ENCODE results near the gene CHRD.

Gene CHRD

DNA sequence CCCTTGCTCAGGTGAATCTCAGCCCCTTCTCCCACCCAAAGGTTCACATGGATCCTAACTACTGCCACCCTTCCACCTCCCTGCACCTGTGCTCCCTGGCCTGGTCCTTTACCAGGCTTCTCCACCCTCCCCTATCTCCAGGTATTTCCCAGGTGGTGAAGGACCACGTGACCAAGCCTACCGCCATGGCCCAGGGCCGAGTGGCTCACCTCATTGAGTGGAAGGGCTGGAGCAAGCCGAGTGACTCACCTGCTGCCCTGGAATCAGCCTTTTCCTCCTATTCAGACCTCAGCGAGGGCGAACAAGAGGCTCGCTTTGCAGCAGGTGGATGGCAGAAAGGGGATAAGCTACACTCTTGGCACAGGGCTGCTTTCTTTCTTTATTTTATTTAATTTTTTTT lies 37.9 kb upstream of the CHRD start:
- ATAC-seq = no peak
- peaks cover 17% of the 10 kb centered on the region for H3K36me3 Mint-ChIP-seq
- DNase-seq (ENCODE audit: low spot score in 2 of 2) = no peak
- H3K27ac Mint-ChIP-seq = no peak overlapping the region
- no peaks in the 10 kb centered on the region for H3K9me3 Mint-ChIP-seq
- H3K4me1 Mint-ChIP-seq = peaks cover 37% of the 10 kb centered on the region
- no peak overlapping the region for H3K4me3 Mint-ChIP-seq

DNA sequence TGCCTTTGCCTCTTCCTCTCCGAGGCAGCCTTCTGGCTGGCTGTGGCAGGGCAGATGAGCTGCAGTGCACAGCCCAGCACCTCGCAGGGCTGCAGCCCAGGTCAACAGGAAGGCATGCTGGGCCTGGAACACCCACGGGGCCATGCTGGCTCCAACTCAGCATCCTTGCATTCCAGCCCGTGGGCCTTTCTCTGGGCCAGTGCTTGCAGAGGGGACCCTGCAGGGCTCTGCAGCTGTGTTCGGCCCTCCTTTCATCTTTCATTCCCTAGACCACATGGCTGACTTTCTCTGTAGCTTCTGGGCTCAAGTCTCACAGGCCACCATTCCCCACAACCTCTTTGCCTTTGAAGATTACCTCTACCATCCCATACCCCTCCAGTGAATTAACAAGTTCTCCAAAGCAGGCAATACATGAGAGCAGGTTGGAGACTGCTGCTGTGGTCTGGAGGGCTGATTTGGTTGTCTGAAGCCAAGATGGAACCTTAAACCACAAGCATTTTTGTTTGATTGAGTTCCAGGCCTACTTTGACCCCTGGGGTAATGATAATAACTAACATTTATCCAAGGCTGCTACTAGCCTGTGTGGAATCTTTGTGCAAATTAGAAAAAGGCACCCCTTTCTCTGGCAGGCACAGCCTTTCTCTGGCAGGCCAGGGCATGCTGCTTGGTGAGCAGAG lies 36.5 kb upstream of the CHRD start:
- H3K27ac Mint-ChIP-seq = no peak overlapping the region
- peaks cover 23% of the 10 kb centered on the region for H3K4me1 Mint-ChIP-seq
- ATAC-seq (no peak), DNase-seq (ENCODE audit: low spot score in 2 of 2) (no peak)
- H3K36me3 Mint-ChIP-seq = peaks cover 11% of the 10 kb centered on the region
- H3K9me3 Mint-ChIP-seq = no peaks in the 10 kb centered on the region
- no peak overlapping the region for H3K4me3 Mint-ChIP-seq

DNA sequence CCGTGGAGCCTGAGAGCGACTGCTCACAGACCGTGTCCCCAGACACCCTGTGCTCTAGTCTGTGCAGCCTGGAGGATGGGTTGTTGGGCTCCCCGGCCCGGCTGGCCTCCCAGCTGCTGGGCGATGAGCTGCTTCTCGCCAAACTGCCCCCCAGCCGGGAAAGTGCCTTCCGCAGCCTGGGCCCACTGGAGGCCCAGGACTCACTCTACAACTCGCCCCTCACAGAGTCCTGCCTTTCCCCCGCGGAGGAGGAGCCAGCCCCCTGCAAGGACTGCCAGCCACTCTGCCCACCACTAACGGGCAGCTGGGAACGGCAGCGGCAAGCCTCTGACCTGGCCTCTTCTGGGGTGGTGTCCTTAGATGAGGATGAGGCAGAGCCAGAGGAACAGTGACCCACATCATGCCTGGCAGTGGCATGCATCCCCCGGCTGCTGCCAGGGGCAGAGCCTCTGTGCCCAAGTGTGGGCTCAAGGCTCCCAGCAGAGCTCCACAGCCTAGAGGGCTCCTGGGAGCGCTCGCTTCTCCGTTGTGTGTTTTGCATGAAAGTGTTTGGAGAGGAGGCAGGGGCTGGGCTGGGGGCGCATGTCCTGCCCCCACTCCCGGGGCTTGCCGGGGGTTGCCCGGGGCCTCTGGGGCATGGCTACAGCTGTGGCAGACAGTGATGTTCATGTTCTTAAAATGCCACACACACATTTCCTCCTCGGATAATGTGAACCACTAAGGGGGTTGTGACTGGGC lies 35.1 kb upstream of the CHRD start:
- Mint-ChIP-seq H3K27ac (no peak overlapping the region), H3K36me3 (peaks cover 6% of the 10 kb centered on the region), H3K4me3 (no peak overlapping the region), H3K4me1 (peaks cover 16% of the 10 kb centered on the region), H3K9me3 (no peaks in the 10 kb centered on the region)
- DNase-seq (ENCODE audit: low spot score in 2 of 2) = no peak
- ATAC-seq = no peak

DNA sequence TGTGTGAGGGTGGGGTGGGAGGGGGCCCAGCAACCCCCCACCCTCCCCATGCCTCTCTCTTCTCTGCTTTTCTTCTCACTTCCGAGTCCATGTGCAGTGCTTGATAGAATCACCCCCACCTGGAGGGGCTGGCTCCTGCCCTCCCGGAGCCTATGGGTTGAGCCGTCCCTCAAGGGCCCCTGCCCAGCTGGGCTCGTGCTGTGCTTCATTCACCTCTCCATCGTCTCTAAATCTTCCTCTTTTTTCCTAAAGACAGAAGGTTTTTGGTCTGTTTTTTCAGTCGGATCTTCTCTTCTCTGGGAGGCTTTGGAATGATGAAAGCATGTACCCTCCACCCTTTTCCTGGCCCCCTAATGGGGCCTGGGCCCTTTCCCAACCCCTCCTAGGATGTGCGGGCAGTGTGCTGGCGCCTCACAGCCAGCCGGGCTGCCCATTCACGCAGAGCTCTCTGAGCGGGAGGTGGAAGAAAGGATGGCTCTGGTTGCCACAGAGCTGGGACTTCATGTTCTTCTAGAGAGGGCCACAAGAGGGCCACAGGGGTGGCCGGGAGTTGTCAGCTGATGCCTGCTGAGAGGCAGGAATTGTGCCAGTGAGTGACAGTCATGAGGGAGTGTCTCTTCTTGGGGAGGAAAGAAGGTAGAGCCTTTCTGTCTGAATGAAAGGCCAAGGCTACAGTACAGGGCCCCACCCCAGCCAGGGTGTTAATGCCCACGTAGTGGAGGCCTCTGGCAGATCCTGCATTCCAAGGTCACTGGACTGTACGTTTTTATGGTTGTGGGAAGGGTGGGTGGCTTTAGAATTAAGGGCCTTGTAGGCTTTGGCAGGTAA lies 34.3 kb upstream of the CHRD start:
- ATAC-seq (peak; percentile 49), DNase-seq (ENCODE audit: low spot score in 2 of 2) (no peak)
- Mint-ChIP-seq H3K4me1 (peaks cover 14% of the 10 kb centered on the region), H3K4me3 (no peak overlapping the region), H3K27ac (no peak overlapping the region), H3K9me3 (no peaks in the 10 kb centered on the region), H3K36me3 (peaks cover 6% of the 10 kb centered on the region)

DNA sequence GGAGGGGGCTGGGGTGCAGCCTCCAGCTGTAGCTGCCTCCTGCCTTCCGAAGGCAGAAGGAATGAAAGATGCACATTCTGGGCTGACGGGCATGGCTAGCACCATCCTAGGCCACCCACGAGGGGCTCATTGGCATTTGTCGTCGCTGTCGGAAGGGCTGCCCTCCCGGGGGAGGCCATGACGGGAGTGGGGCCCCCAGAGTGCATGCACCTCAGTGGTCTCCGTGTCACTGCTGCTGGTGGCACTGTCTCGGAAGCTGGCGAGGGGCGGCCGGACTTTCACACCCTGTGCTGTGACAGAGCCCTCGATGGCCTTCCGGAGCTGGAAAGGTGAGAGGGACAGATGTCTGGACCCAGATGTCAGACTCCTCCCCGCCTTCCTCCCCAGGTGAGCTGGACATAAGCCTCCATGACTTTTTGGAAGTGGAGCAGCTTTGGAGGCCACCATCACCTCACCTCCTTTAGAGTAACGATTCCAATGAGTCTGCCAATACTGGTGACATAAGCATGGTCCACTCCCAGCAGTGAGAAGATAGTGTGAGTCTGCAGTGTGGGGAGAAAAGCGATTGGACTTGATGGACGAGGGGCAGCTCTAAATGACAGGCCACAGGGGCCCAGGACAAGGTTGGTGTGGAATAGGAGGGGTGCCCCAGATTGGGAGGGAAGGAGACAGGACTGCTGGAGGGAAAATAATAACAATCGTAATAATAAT lies 33.2 kb upstream of the CHRD start:
- Mint-ChIP-seq H3K27ac (no peak overlapping the region), H3K4me1 (peaks cover 6% of the 10 kb centered on the region), H3K36me3 (peaks cover 6% of the 10 kb centered on the region), H3K4me3 (no peak overlapping the region), H3K9me3 (no peaks in the 10 kb centered on the region)
- no peak for DNase-seq (ENCODE audit: low spot score in 2 of 2)
- no peak for ATAC-seq

DNA sequence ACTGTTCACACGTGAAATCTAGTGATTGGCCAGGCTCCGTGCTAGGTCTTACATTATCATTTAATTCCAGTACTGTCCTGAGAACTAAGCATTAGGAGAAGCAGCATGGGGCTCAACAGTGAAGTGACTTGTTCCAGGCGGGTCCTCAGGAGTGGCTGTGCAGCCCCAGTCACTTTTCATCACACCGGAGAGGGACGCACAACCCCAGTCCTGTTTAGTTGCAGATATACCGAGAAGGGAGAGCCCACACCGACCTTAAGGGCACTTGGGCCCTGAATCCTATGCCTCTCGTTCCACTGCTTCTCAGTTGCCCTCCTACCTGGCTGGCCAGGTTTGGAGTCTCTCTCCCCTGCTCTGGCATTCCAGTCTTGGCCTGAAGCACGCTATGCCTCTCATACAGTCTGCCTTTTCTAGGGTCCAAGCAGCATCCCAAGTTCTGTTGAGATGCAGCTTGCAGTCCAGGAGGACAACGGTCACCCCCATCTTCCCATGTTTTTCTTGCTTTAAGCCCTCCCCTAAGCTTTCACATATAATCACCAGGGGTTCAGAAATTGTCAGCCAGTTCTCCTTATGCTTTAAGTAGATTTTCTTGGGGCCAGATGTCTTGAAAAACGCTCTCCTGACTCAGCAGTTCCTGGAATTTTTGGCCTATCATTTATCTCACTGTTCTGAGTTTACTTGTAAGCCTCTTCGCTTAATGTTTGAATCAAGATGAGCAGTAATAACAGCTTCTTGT lies 32.4 kb upstream of the CHRD start:
- Mint-ChIP-seq H3K9me3 (no peaks in the 10 kb centered on the region), H3K27ac (no peak overlapping the region), H3K4me3 (no peak overlapping the region), H3K4me1 (peaks cover 6% of the 10 kb centered on the region), H3K36me3 (peaks cover 4% of the 10 kb centered on the region)
- no peak for ATAC-seq
- no peak for DNase-seq (ENCODE audit: low spot score in 2 of 2)

DNA sequence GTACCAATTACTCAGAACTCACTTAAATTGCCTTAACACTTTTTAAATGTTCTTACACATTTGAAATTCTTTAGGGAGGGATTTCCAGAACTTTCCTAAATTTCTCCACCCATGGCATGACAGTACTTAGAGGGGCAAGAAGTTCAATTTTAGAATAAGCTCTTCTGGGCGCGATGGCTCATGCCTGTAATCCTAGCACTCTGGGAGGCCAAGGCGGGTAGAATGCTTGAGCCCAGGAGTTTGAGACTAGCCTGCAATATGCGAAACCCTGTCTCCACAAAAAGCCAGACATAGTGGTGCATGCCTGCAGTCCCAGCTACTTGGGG lies 31.8 kb upstream of the CHRD start:
- H3K4me1 Mint-ChIP-seq = peaks cover 6% of the 10 kb centered on the region
- H3K4me3 Mint-ChIP-seq = no peak overlapping the region
- ATAC-seq (no peak), DNase-seq (ENCODE audit: low spot score in 2 of 2) (no peak)
- no peaks in the 10 kb centered on the region for H3K9me3 Mint-ChIP-seq
- no peaks in the 10 kb centered on the region for H3K36me3 Mint-ChIP-seq
- no peak overlapping the region for H3K27ac Mint-ChIP-seq

DNA sequence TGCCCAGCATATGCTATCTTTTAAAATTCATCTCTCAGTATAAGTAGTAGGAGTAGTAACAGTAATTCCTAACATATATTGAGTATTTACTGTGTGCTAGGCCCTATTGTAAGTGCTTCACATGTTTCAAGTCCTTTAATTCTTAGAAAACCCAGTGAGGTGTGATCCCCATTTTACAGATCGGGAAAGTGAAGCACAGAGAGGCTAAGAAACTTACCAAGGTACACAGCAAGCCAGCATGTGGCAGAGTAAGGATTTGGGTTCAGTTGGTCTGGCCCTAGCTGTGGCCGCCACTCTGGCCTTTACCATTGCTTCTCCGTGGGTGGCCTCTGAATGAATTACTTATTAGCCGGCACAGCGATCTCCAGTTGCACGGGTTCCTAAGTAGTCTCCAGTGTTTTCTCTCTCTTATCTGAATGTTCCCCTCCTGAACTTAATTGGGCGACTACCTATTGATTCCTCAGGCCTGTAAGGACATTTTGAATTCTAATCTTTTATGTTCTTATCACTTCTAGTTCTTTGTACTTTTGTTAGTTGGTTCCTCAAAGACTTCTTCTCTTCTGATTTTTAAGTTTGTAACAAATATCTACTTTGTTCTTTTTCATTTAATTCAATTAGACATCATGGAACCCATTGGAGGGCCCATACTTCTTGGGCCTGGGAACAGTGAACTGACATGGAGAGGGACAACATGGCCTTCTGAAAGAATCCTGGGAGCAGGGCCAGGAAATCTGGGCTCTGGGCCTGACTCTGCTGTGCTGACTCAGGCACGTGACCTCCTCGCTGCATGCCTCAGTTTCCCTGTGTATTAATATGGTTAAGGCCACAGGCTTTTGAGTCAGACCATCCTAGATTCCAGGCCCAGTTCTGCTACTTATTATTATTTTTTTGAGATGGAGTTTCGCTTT lies 30.0 kb upstream of the CHRD start:
- Mint-ChIP-seq H3K9me3 (no peaks in the 10 kb centered on the region), H3K36me3 (no peaks in the 10 kb centered on the region), H3K4me1 (peaks cover 6% of the 10 kb centered on the region), H3K4me3 (no peak overlapping the region), H3K27ac (no peak overlapping the region)
- ATAC-seq = no peak
- DNase-seq (ENCODE audit: low spot score in 2 of 2) = no peak

DNA sequence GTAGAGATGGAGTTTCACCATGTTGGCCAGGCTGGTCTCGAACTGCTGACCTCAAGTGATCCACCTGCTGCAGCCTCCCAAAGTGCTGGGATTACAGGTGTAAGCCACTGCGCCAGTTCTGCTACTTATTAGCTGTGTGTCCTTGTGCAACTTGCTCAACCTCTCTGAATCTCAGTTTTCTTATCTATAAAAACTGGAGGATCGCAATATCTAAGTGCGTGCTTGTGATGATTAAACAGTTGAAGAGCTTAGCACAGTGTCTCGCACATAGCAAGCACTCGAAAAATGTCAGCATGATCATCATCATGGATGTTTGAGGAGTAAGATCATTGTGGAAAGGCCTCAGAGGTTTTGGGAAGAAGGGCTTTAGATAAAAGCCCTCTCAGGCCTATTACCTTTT lies 29.2 kb upstream of the CHRD start:
- H3K9me3 Mint-ChIP-seq = no peaks in the 10 kb centered on the region
- H3K27ac Mint-ChIP-seq = no peak overlapping the region
- H3K4me3 Mint-ChIP-seq = no peak overlapping the region
- DNase-seq (ENCODE audit: low spot score in 2 of 2) = no peak
- peaks cover 9% of the 10 kb centered on the region for H3K4me1 Mint-ChIP-seq
- ATAC-seq = no peak
- H3K36me3 Mint-ChIP-seq = no peaks in the 10 kb centered on the region

DNA sequence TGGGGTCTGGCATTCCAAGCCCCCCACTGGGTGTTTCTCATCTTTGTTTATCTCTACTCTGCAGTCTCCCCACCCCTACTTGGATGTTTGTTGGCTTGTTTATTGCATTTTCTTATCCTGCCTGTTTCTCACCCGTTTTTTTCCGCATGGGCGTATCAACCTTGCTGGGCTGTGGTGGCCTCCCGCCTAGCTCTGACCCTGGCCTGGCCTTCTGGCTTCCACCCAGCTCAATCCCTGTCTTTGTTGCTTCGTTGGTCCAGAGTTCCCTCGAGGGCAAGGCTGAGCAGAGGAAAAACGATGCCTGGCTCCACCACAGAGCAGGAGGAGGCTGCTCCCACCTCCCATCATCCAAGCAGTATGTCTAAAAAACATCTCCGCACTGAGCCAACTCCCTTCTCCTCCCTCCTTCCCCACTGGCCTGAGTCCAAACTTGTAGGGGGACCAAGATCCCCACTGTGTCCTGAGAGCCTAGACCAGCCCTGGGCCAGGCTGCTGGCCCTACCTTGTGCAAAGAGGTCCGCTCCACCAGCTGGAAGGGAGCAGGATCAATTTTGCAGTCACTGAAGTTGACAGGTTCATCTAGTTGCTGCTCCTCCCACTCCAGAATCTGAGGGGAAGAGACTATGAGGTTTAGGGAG lies 28.2 kb upstream of the CHRD start:
- H3K27ac Mint-ChIP-seq = peak overlapping the region; percentile 78
- no peaks in the 10 kb centered on the region for H3K9me3 Mint-ChIP-seq
- no peak overlapping the region for H3K4me3 Mint-ChIP-seq
- no peaks in the 10 kb centered on the region for H3K36me3 Mint-ChIP-seq
- ATAC-seq (no peak), DNase-seq (ENCODE audit: low spot score in 2 of 2) (no peak)
- H3K4me1 Mint-ChIP-seq = peaks cover 7% of the 10 kb centered on the region

DNA sequence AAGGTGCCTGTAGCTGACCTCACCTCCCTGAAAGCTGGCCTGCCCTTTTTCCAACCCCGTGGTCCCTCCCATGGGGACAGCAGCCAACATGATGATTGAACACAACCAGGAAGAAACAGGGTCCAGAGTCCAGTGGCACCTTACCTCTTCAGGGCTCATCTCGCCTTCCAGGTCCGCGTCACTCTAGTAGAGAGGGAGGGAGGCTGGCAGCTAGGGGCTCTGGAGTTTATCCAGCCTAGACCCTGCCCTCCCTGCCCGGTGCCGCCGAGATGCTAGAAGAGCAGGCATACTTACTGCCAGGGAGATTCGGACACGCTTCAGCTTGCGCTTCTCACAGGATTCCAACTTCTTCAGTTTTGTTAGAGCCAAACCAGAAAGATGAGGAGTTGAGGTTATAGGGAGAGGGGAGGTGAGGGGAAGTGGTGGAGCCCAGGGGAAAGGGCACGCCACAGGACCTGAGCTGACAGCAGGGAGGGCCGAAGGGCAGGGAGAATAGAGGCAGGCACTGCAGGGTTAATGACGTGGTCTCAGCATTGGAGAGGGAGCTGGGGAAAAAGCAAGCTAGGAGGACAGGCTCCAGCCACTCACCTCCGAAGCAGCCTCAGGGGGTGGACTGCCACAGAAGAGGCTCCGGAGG lies 27.6 kb upstream of the CHRD start:
- no peak for DNase-seq (ENCODE audit: low spot score in 2 of 2)
- ATAC-seq = no peak
- H3K36me3 Mint-ChIP-seq = no peaks in the 10 kb centered on the region
- H3K9me3 Mint-ChIP-seq = no peaks in the 10 kb centered on the region
- H3K27ac Mint-ChIP-seq = peak overlapping the region; percentile 78
- peaks cover 7% of the 10 kb centered on the region for H3K4me1 Mint-ChIP-seq
- H3K4me3 Mint-ChIP-seq = no peak overlapping the region

DNA sequence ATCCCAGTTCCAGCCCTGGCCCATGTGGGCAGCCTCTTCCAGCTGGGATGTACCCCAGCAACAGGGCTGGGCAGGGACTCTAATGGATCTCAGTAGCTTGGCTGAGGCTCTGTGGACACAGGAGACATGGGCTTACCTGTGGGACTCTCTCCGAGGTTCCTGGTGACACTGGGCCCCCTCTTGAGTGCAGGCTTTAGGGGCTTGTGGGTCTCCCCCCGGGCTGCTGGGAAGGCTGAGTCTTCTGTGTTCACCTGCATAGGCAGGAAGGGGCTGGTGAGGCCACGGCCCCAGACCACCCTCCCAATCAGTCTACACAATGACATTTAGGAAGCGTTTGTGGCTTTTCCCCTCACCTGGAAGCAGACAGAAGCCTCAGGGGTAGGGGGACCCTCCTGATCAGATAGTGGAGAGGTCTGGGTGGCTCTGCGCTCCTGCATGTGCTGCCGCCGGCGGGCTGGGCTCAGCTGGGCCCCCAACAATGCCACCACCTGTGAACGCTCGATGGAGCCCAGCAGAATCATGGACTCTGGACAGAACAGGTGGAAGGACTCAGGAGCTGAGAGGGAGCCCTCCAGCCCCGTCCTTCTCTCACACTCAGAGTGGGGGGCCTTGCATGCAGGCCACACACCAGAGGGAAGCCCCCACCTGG lies 26.8 kb upstream of the CHRD start:
- no peak overlapping the region for H3K4me3 Mint-ChIP-seq
- DNase-seq (ENCODE audit: low spot score in 2 of 2) (no peak), ATAC-seq (no peak)
- H3K36me3 Mint-ChIP-seq = no peaks in the 10 kb centered on the region
- H3K27ac Mint-ChIP-seq = peak overlapping the region; percentile 78
- H3K4me1 Mint-ChIP-seq = peaks cover 7% of the 10 kb centered on the region
- H3K9me3 Mint-ChIP-seq = no peaks in the 10 kb centered on the region

DNA sequence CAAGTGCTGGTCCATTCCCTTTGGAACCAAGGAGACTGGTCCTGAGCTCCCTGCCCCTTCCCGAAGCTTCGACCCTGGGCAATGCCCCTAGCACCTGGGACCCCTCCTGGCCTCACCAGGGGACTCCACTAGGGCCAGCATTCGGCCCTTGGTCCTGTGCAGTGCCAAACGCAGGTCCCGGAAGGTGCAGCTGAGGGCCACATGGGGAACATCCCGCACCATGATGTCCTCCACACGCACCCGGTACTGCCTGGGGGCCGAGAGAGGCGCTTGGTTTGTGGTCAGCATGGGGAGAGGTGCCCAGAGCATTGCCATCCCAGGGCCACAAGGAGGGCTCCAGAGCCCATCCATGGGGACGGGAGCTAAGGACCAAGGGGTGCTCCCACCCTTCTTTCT lies 26.3 kb upstream of the CHRD start:
- Mint-ChIP-seq H3K9me3 (no peaks in the 10 kb centered on the region), H3K27ac (peak overlapping the region; percentile 74), H3K4me1 (peaks cover 7% of the 10 kb centered on the region), H3K4me3 (peak overlapping the region; percentile 51), H3K36me3 (no peaks in the 10 kb centered on the region)
- ATAC-seq (no peak), DNase-seq (ENCODE audit: low spot score in 2 of 2) (no peak)
